Glutamatergic neuron (in vitro differentiated cells): ENCODE data around the gene IKBKG. TPM values are rescaled to one million over a fixed set of nuclear protein-coding genes. Genes with fewer than 3 reads are reported as not detected.

Experiments
- DNase-seq: peaks from one replicate; pipeline ENCODE4 v3.0.0; 2022
- H3K27ac Mint-ChIP-seq: one replicate; pipeline ENCODE4 v1.8.0; 2020; ENCODE audit warnings: mild to moderate bottlenecking, mixed read lengths, inconsistent platforms; ENCODE audit not compliant: unreplicated experiment
- H3K27me3 Mint-ChIP-seq: one replicate; pipeline ENCODE4 v1.8.0; 2020; ENCODE audit warnings: mild to moderate bottlenecking, moderate library complexity, mixed read lengths, inconsistent platforms; ENCODE audit not compliant: unreplicated experiment
- H3K36me3 Mint-ChIP-seq: one replicate; pipeline ENCODE4 v1.8.0; 2020; ENCODE audit warnings: mild to moderate bottlenecking, mixed read lengths, inconsistent platforms; ENCODE audit not compliant: unreplicated experiment
- H3K4me1 Mint-ChIP-seq: one replicate; pipeline ENCODE4 v1.8.0; 2020; ENCODE audit warnings: mild to moderate bottlenecking, low read depth, mixed read lengths, inconsistent platforms; ENCODE audit not compliant: unreplicated experiment
- H3K4me3 Mint-ChIP-seq: one replicate; pipeline ENCODE4 v1.8.0; 2020; ENCODE audit warnings: mild to moderate bottlenecking, mixed read lengths, inconsistent platforms; ENCODE audit not compliant: unreplicated experiment
- H3K9me3 Mint-ChIP-seq: one replicate; pipeline ENCODE4 v1.8.0; 2020; ENCODE audit warnings: mild to moderate bottlenecking, moderate library complexity, mixed read lengths, inconsistent platforms; ENCODE audit not compliant: unreplicated experiment
- total RNA-seq: library from RNA; stranded (reverse); fragmentation: NEBNext Ultra II Directional; extraction: Animal tissue kit (Norgen Biotek cat#: 25700); gene quantifications from one replicate; pipeline ENCODE4 v1.2.1, GENCODE V29; 2021; ENCODE audit not compliant: unreplicated experiment
- TF ChIP-seq, protein P1 (sequence below): fragments of 200-600 bp; sonication (generic); IDR thresholded peaks from one replicate; pipeline ENCODE4 v1.5.0; 2021; ENCODE audit not compliant: partially characterized antibody, unreplicated experiment

IKBKG gene
- total RNA-seq, 1 donor from 2014 or later = 27.6 TPM

DNA sequence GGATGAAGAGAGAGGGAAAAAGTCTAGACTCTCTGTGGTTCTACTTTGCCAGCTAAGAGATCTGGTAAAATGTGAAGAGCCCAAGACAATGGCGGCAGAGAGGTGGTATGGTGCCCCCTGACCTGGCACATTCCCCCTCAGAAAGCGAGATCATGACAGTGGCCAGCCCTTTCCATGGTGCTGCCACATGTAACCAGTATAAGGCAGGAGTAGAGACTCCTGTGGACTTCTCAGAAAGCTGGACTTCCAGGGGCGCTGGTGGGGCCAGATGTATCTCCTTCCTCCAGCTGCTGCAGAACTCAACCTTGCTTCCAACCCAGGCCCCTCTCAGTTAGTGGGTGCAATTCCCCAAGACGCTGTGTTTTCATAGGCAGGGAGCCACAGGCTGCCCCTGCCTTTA, 47.1 kb downstream of the IKBKG start:
- H3K4me1 Mint-ChIP-seq = no peaks in the 10 kb centered on the region
- H3K9me3 Mint-ChIP-seq = no peaks in the 10 kb centered on the region
- TF ChIP-seq, protein P1, sequence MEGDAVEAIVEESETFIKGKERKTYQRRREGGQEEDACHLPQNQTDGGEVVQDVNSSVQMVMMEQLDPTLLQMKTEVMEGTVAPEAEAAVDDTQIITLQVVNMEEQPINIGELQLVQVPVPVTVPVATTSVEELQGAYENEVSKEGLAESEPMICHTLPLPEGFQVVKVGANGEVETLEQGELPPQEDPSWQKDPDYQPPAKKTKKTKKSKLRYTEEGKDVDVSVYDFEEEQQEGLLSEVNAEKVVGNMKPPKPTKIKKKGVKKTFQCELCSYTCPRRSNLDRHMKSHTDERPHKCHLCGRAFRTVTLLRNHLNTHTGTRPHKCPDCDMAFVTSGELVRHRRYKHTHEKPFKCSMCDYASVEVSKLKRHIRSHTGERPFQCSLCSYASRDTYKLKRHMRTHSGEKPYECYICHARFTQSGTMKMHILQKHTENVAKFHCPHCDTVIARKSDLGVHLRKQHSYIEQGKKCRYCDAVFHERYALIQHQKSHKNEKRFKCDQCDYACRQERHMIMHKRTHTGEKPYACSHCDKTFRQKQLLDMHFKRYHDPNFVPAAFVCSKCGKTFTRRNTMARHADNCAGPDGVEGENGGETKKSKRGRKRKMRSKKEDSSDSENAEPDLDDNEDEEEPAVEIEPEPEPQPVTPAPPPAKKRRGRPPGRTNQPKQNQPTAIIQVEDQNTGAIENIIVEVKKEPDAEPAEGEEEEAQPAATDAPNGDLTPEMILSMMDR = no peak
- peaks cover 4% of the 10 kb centered on the region for H3K36me3 Mint-ChIP-seq
- H3K4me3 Mint-ChIP-seq = no peak overlapping the region
- peaks cover 2% of the 10 kb centered on the region for H3K27me3 Mint-ChIP-seq
- no peak for DNase-seq
- H3K27ac Mint-ChIP-seq = no peak overlapping the region

DNA sequence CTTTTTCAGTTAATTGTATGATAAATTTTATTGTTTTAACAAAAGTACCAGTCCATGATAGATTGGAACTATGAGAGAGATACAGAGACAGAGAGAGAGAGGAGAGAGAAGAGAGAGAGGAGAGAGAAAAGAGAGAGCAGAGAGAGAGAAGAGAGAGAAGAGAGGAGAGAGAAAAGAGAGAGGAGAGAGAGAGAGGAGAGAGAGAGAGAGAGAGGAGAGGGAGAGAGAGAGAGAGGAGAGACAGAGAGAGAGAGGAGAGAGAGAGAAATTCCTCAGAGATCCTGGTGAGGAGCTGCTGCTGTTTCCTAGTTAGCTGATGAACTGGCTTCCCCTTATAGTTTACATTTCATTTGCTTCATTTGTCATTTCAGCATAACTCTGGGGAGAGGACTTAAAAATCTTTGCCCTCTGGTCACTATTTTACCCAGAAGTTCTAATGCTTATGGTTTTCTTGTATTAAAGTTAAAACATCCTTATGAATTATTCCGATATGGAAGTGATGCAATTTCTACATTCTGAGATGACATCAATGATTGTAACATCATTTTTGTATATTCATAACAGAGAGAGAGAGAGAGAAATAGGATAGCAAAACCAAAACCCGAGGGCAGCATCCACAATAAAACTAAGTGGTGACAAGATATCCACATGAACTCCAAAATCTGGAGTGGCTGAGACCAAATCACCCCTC, 48.3 kb downstream of the IKBKG start:
- no peaks in the 10 kb centered on the region for H3K4me1 Mint-ChIP-seq
- H3K27me3 Mint-ChIP-seq = peaks cover 2% of the 10 kb centered on the region
- TF ChIP-seq, protein P1 = no peak
- H3K9me3 Mint-ChIP-seq = no peaks in the 10 kb centered on the region
- no peak overlapping the region for H3K4me3 Mint-ChIP-seq
- H3K27ac Mint-ChIP-seq = no peak overlapping the region
- peaks cover 4% of the 10 kb centered on the region for H3K36me3 Mint-ChIP-seq
- no peak for DNase-seq

DNA sequence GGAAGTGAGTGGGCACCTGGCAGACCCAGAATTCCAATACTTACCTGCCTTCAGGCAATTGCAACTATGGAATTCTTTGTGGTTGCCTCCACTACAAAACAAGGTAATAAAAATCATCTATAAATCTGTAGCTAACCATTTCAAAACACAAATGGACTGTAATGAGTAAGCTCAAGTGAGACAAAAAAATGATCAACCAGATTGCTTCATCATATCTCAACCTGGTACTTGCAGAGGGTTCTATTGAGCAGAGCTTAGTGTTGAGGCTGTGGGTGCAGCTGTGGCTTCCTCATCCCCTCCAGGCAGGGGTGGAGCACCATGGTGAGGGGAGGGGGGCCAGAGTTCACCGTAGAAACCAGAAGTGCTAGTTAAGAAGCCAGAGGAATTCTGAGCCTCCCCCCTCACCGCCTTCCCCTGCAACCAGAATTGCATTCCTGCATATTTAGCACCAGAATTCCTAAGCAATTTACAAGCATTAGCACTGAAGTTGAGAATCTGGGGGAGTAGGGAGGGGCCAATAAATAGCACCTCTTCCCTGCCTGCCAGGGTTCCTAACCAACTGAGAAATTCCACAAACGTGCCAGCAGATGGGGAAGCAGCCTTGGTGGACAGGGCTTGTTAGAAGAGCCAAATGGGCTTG, 49.0 kb downstream of the IKBKG start:
- Mint-ChIP-seq H3K9me3 (no peaks in the 10 kb centered on the region), H3K4me1 (no peaks in the 10 kb centered on the region), H3K4me3 (no peak overlapping the region), H3K27me3 (peaks cover 2% of the 10 kb centered on the region), H3K27ac (no peak overlapping the region), H3K36me3 (peaks cover 4% of the 10 kb centered on the region)
- TF ChIP-seq, protein P1 = no peak
- no peak for DNase-seq

DNA sequence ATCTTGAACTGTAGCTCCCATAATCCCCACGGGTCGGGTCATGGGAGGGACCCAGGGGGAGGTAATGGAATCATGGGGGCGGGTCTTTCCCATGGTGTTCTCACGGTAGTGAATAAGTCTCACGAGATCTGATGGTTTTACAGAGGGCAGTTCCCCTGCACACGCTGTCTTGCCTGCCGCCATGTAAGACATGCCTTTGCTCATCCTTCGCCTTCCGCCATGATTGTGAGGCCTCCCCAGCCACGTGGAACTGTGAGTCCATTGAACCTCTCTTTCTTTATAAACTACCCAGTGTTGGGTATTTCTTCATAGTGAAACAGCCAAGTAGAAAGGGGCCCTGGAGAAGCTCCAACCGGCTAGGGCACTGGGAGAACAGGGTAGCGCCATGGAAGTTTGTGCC, 49.8 kb downstream of the IKBKG start:
- Mint-ChIP-seq H3K27me3 (peaks cover 2% of the 10 kb centered on the region), H3K4me1 (no peaks in the 10 kb centered on the region), H3K4me3 (no peak overlapping the region), H3K36me3 (peaks cover 3% of the 10 kb centered on the region), H3K9me3 (no peaks in the 10 kb centered on the region), H3K27ac (no peak overlapping the region)
- TF ChIP-seq, protein P1 = no peak
- DNase-seq = no peak

DNA sequence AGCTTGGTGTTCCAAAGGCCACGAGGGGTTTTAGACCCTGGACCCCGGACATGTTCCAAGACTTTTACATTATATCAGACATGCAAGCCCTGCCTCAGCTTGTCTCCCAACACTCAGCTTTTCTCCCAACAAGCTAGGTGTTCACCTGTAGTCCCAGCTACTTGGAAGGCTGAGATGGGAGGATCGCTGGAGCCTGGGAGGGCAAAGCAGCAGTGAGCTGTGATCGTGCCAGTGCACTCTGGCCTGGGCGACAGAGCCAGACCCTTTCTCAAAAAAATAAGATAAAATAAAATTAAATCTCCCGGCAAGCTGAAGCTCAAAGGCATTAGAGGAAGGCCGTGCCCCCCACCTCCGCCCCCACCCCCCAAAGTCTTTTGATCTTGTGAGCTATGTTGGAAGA, 51.2 kb downstream of the IKBKG start:
- no peak overlapping the region for H3K27ac Mint-ChIP-seq
- TF ChIP-seq, protein P1 = no peak
- no peaks in the 10 kb centered on the region for H3K9me3 Mint-ChIP-seq
- H3K4me1 Mint-ChIP-seq = no peaks in the 10 kb centered on the region
- H3K27me3 Mint-ChIP-seq = no peaks in the 10 kb centered on the region
- DNase-seq = no peak
- no peak overlapping the region for H3K4me3 Mint-ChIP-seq
- no peaks in the 10 kb centered on the region for H3K36me3 Mint-ChIP-seq
